Measurements from ENCODE around the gene GRIP1. TPM values are rescaled to one million over a fixed set of nuclear protein-coding genes. Genes with fewer than 3 reads are reported as not detected.

The GRIP1 gene
- total and polyA plus RNA-seq, 2 donors from 2014 or later: 3.9 to 18.4 TPM

- DNase-seq: no peak
- H3K27ac ChIP-seq (ENCODE audit: low read depth in 2 of 2, low read length in 2 of 2): no peak overlapping the region
- H3K36me3 ChIP-seq (ENCODE audit: control insufficient read depth in 2 of 3, insufficient read depth in 3 of 3, low read length in 3 of 3): no peaks in the 10 kb centered on the region
- no peak for TF ChIP-seq CTCF (IDR thresholded peaks at IDR 0.05; ENCODE audit: borderline replicate concordance, extremely low read depth, insufficient read depth)
- H3K9me3 ChIP-seq (ENCODE audit: control insufficient read depth in 2 of 3, insufficient read depth in 1 of 3, low read length in 3 of 3): no peaks in the 10 kb centered on the region
- H3K4me1 ChIP-seq (ENCODE audit: control insufficient read depth in 2 of 3, insufficient read depth in 2 of 3, low read depth in 1 of 3, low read length in 3 of 3): no peaks in the 10 kb centered on the region
- H3K9ac ChIP-seq (ENCODE audit: low read length in 3 of 3): no peak overlapping the region
- no peaks in the 10 kb centered on the region for H3K27me3 ChIP-seq (ENCODE audit: control insufficient read depth, insufficient read depth, low read length)
- intact Hi-C loops (cut with DNase I): no loop called here
- no peak for FAIRE-seq
- H3K4me3 ChIP-seq (ENCODE audit: low read length in 3 of 3): no peak overlapping the region
Observed at GRCh38 chr12:66717036-66717673, 38.3 kb upstream of the GRIP1 start.

- H3K4me3 ChIP-seq (ENCODE audit: low read length in 3 of 3): no peak overlapping the region
- no peak for TF ChIP-seq CTCF (IDR thresholded peaks at IDR 0.05; ENCODE audit: borderline replicate concordance, extremely low read depth, insufficient read depth)
- H3K9me3 ChIP-seq (ENCODE audit: control insufficient read depth in 2 of 3, insufficient read depth in 1 of 3, low read length in 3 of 3): no peaks in the 10 kb centered on the region
- no peaks in the 10 kb centered on the region for H3K4me1 ChIP-seq (ENCODE audit: control insufficient read depth in 2 of 3, insufficient read depth in 2 of 3, low read depth in 1 of 3, low read length in 3 of 3)
- intact Hi-C loops (cut with DNase I): no loop called here
- DNase-seq: no peak
- FAIRE-seq: no peak
- H3K36me3 ChIP-seq (ENCODE audit: control insufficient read depth in 2 of 3, insufficient read depth in 3 of 3, low read length in 3 of 3): no peaks in the 10 kb centered on the region
- H3K27ac ChIP-seq (ENCODE audit: low read depth in 2 of 2, low read length in 2 of 2): no peak overlapping the region
- H3K9ac ChIP-seq (ENCODE audit: low read length in 3 of 3): no peak overlapping the region
- no peaks in the 10 kb centered on the region for H3K27me3 ChIP-seq (ENCODE audit: control insufficient read depth, insufficient read depth, low read length)
Observed at GRCh38 chr12:66716522-66716921, 37.6 kb upstream of the GRIP1 start.

GRCh38 chr12:66714709-66715108 lies 35.8 kb upstream of the GRIP1 start:
- Histone ChIP-seq H3K4me3 (ENCODE audit: low read length in 3 of 3) (no peak overlapping the region), H3K27me3 (ENCODE audit: control insufficient read depth, insufficient read depth, low read length) (no peaks in the 10 kb centered on the region), H3K27ac (ENCODE audit: low read depth in 2 of 2, low read length in 2 of 2) (no peak overlapping the region), H3K4me1 (ENCODE audit: control insufficient read depth in 2 of 3, insufficient read depth in 2 of 3, low read depth in 1 of 3, low read length in 3 of 3) (no peaks in the 10 kb centered on the region), H3K36me3 (ENCODE audit: control insufficient read depth in 2 of 3, insufficient read depth in 3 of 3, low read length in 3 of 3) (no peaks in the 10 kb centered on the region), H3K9me3 (ENCODE audit: control insufficient read depth in 2 of 3, insufficient read depth in 1 of 3, low read length in 3 of 3) (no peaks in the 10 kb centered on the region), H3K9ac (ENCODE audit: low read length in 3 of 3) (no peak overlapping the region)
- FAIRE-seq (no peak), DNase-seq (no peak)
- no peak for TF ChIP-seq CTCF (IDR thresholded peaks at IDR 0.05; ENCODE audit: borderline replicate concordance, extremely low read depth, insufficient read depth)
- intact Hi-C loops (cut with DNase I): no loop called here

- no peak for DNase-seq
- intact Hi-C loops (cut with DNase I): no loop called here
- H3K4me1 ChIP-seq (ENCODE audit: control insufficient read depth in 2 of 3, insufficient read depth in 2 of 3, low read depth in 1 of 3, low read length in 3 of 3): no peaks in the 10 kb centered on the region
- H3K9ac ChIP-seq (ENCODE audit: low read length in 3 of 3): no peak overlapping the region
- H3K27me3 ChIP-seq (ENCODE audit: control insufficient read depth, insufficient read depth, low read length): no peaks in the 10 kb centered on the region
- H3K4me3 ChIP-seq (ENCODE audit: low read length in 3 of 3): no peak overlapping the region
- TF ChIP-seq CTCF (IDR thresholded peaks at IDR 0.05; ENCODE audit: borderline replicate concordance, extremely low read depth, insufficient read depth): no peak
- FAIRE-seq: peak; percentile 79
- no peak overlapping the region for H3K27ac ChIP-seq (ENCODE audit: low read depth in 2 of 2, low read length in 2 of 2)
- H3K9me3 ChIP-seq (ENCODE audit: control insufficient read depth in 2 of 3, insufficient read depth in 1 of 3, low read length in 3 of 3): no peaks in the 10 kb centered on the region
- no peaks in the 10 kb centered on the region for H3K36me3 ChIP-seq (ENCODE audit: control insufficient read depth in 2 of 3, insufficient read depth in 3 of 3, low read length in 3 of 3)
Observed at GRCh38 chr12:66713984-66714383, 35.1 kb upstream of the GRIP1 start.
